Nephron (organoid): Measurements from ENCODE around the gene MGMT.

Source experiments
- H3K27ac Mint-ChIP-seq, 3 experiments: 2 replicates each; pipeline ENCODE4 v1.8.0; 2020; ENCODE audit warnings: mixed read lengths in 3 of 3, mild to moderate bottlenecking in 2 of 3, moderate library complexity in 1 of 3
- H3K27me3 Mint-ChIP-seq: 2 replicates; pipeline ENCODE4 v1.8.0; 2021; ENCODE audit warnings: low read depth, mild to moderate bottlenecking, moderate library complexity, mixed read lengths
- H3K36me3 Mint-ChIP-seq: 2 replicates; pipeline ENCODE4 v1.8.0; 2020; ENCODE audit warnings: low read depth, mixed read lengths
- H3K4me1 Mint-ChIP-seq: 2 replicates; pipeline ENCODE4 v1.8.0; 2020; ENCODE audit warnings: mixed read lengths
- H3K4me3 Mint-ChIP-seq, 3 experiments: 2 replicates each; pipeline ENCODE4 v1.8.0; 2020; ENCODE audit warnings: mild to moderate bottlenecking in 3 of 3, mixed read lengths in 3 of 3, moderate library complexity in 2 of 3
- H3K9me3 Mint-ChIP-seq: 2 replicates; pipeline ENCODE4 v1.8.0; 2020; ENCODE audit warnings: mixed read lengths
- TF ChIP-seq, protein P1 (sequence below), 3 experiments: fragments of 200-600 bp; sonication (generic); IDR thresholded peaks; one replicate each; pipeline ENCODE4 v1.5.0; 2021; ENCODE audit warnings: antibody characterized with exemption in 3 of 3; ENCODE audit not compliant: unreplicated experiment in 3 of 3

Gene MGMT

GRCh38 chr10:129593953-129594352, 126.9 kb downstream of the MGMT start:
- no peaks in the 10 kb centered on the region for H3K4me1 Mint-ChIP-seq
- TF ChIP-seq, protein P1, sequence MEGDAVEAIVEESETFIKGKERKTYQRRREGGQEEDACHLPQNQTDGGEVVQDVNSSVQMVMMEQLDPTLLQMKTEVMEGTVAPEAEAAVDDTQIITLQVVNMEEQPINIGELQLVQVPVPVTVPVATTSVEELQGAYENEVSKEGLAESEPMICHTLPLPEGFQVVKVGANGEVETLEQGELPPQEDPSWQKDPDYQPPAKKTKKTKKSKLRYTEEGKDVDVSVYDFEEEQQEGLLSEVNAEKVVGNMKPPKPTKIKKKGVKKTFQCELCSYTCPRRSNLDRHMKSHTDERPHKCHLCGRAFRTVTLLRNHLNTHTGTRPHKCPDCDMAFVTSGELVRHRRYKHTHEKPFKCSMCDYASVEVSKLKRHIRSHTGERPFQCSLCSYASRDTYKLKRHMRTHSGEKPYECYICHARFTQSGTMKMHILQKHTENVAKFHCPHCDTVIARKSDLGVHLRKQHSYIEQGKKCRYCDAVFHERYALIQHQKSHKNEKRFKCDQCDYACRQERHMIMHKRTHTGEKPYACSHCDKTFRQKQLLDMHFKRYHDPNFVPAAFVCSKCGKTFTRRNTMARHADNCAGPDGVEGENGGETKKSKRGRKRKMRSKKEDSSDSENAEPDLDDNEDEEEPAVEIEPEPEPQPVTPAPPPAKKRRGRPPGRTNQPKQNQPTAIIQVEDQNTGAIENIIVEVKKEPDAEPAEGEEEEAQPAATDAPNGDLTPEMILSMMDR (IDR thresholded peaks at IDR 0.05; ENCODE audit: unreplicated experiment in 3 of 3), result no peak
- H3K27ac Mint-ChIP-seq, result no peak overlapping the region
- no peaks in the 10 kb centered on the region for H3K27me3 Mint-ChIP-seq
- peaks cover 38% of the 10 kb centered on the region for H3K9me3 Mint-ChIP-seq
- H3K4me3 Mint-ChIP-seq, result no peak overlapping the region
- peaks cover 39% of the 10 kb centered on the region for H3K36me3 Mint-ChIP-seq

GRCh38 chr10:129594811-129595210, 127.8 kb downstream of the MGMT start:
- Mint-ChIP-seq H3K27ac (no peak overlapping the region), H3K4me1 (no peaks in the 10 kb centered on the region), H3K27me3 (no peaks in the 10 kb centered on the region), H3K36me3 (peaks cover 36% of the 10 kb centered on the region), H3K4me3 (no peak overlapping the region), H3K9me3 (peaks cover 32% of the 10 kb centered on the region)
- TF ChIP-seq, protein P1 (IDR thresholded peaks at IDR 0.05; ENCODE audit: unreplicated experiment in 3 of 3), result no peak

DNA sequence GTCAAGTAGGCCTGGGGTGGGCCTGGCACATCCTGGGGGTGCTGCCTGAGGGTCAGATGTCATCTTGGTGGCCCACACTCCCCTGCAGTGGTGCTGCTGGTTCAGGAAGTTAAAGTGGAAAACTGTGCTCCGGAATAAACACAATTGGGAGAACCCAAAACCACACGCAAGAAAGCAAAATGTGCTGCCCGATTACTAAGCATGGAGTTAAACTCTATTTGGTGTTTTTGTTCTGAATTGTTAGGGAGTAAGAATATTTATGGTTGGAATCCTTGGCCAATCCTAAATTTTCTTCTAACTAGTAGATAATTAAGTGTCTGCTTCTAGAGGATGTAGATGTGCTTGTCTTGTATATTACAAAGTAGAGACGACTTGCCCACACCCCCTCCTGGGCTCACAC, 131.4 kb downstream of the MGMT start:
- peaks cover 15% of the 10 kb centered on the region for H3K4me1 Mint-ChIP-seq
- no peaks in the 10 kb centered on the region for H3K27me3 Mint-ChIP-seq
- peaks cover 31% of the 10 kb centered on the region for H3K9me3 Mint-ChIP-seq
- H3K27ac Mint-ChIP-seq, result no peak overlapping the region
- H3K4me3 Mint-ChIP-seq, result no peak overlapping the region
- peaks cover 31% of the 10 kb centered on the region for H3K36me3 Mint-ChIP-seq
- TF ChIP-seq, protein P1 (IDR thresholded peaks at IDR 0.05; ENCODE audit: unreplicated experiment in 3 of 3), result no peak

- H3K4me1 Mint-ChIP-seq, result peaks cover 20% of the 10 kb centered on the region
- TF ChIP-seq, protein P1 (IDR thresholded peaks at IDR 0.05; ENCODE audit: unreplicated experiment in 3 of 3), result no peak
- peaks cover 24% of the 10 kb centered on the region for H3K36me3 Mint-ChIP-seq
- no peak overlapping the region for H3K4me3 Mint-ChIP-seq
- H3K27ac Mint-ChIP-seq, result no peak overlapping the region
- H3K27me3 Mint-ChIP-seq, result no peaks in the 10 kb centered on the region
- H3K9me3 Mint-ChIP-seq, result peaks cover 23% of the 10 kb centered on the region
Measured at GRCh38 chr10:129599160-129599559, 132.1 kb downstream of the MGMT start.

DNA sequence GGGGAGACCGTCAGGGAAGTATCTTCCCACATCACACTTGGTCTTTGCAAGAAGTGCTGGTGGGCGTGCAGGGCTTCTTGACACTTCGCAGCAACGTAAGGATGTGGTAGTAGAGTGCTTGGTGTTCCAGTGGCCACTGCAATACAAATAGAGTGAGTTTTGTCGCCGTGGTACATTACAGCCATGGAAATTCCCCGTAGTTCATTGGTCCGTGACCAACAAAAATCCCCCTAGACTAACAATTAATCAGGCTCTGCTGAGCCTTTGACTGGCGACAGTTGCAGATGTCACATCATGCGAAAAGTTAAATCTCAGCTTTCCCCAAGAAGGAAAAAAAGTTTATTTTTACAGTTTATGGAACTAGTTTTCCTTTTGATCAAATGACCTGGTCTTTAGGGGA, 134.7 kb downstream of the MGMT start:
- Mint-ChIP-seq H3K4me3 (no peak overlapping the region), H3K36me3 (peaks cover 6% of the 10 kb centered on the region), H3K9me3 (peaks cover 4% of the 10 kb centered on the region), H3K27ac (peak overlapping the region in 1 of 3 experiments; percentile 32), H3K4me1 (peaks cover 28% of the 10 kb centered on the region), H3K27me3 (peaks cover under 1% of the 10 kb centered on the region)
- TF ChIP-seq, protein P1 (IDR thresholded peaks at IDR 0.05; ENCODE audit: unreplicated experiment in 3 of 3), result no peak

- Mint-ChIP-seq H3K9me3 (no peaks in the 10 kb centered on the region), H3K4me3 (peak overlapping the region in 1 of 3 experiments; percentile 13), H3K4me1 (peaks cover 28% of the 10 kb centered on the region), H3K27me3 (peaks cover 4% of the 10 kb centered on the region), H3K27ac (no peak overlapping the region), H3K36me3 (no peaks in the 10 kb centered on the region)
- TF ChIP-seq, protein P1 (IDR thresholded peaks at IDR 0.05; ENCODE audit: unreplicated experiment in 3 of 3), result no peak
Measured at GRCh38 chr10:129602938-129603535, 136.0 kb downstream of the MGMT start.
